GM12892 (cell line): Measurements from ENCODE around the gene NCOA5. TPM values are rescaled to one million over a fixed set of nuclear protein-coding genes. Genes with fewer than 3 reads are reported as not detected.

ENCODE experiments used
- DNase-seq: peaks from one replicate; pipeline ENCODE4 v3.0.0; 2011; ENCODE audit not compliant: insufficient read length
- FAIRE-seq: peaks from 2 replicates; lab custom pipeline; 2011; peaks lifted over from hg19 to GRCh38; lab: Jason Lieb, UNC
- POLR2A ChIP-seq: IDR thresholded peaks from 2 replicates; pipeline ENCODE4 v1.6.1; 2011; ENCODE audit warnings: low read depth, low read length, control low read depth
- POLR2AphosphoS5 ChIP-seq: IDR thresholded peaks from 2 replicates; pipeline ENCODE4 v1.6.1; 2011; ENCODE audit warnings: low read depth, low read length, control low read depth
- TAF1 ChIP-seq: IDR thresholded peaks from 2 replicates; pipeline ENCODE4 v1.6.1; 2011; ENCODE audit warnings: low read depth, mild to moderate bottlenecking, control low read depth, low read length, borderline replicate concordance
- polyA plus RNA-seq: library from polyadenylated mRNA; unstranded; fragments of >200 nt; gene quantifications from one replicate; pipeline ENCODE4 v1.2.1, GENCODE V29; 2012; ENCODE audit warnings: missing spikeins, inconsistent platforms; ENCODE audit not compliant: missing spikeins

NCOA5 gene
- 14.5 TPM for polyA plus RNA-seq

GRCh38 chr20:46089417-46090388, at the start of gene NCOA5:
TSS of gene NCOA5 (minus strand) at chr20:46089962. CDS start at chr20:46079424, 10,538 bp downstream.
- peak; percentile 90 for DNase-seq
- peak; percentile 99 for FAIRE-seq
- peak; percentile 96 for TF ChIP-seq TAF1
- TF ChIP-seq POLR2A = peak; percentile 92
- TF ChIP-seq POLR2AphosphoS5 = peak; percentile 83; the same call in 1 of the 2 replicates

GRCh38 chr20:46139266-46139889, 49.6 kb upstream of the NCOA5 start:
- TF ChIP-seq POLR2A = no peak
- no peak for TF ChIP-seq POLR2AphosphoS5
- no peak for TF ChIP-seq TAF1
- FAIRE-seq = no peak
- DNase-seq = no peak

GRCh38 chr20:46137816-46138215, 48.1 kb upstream of the NCOA5 start:
- DNase-seq (no peak), FAIRE-seq (no peak)
- TF ChIP-seq POLR2A (no peak), TAF1 (no peak), POLR2AphosphoS5 (no peak)

- TF ChIP-seq POLR2A = no peak
- no peak for TF ChIP-seq TAF1
- TF ChIP-seq POLR2AphosphoS5 = no peak
- FAIRE-seq (no peak), DNase-seq (no peak)
Observed at GRCh38 chr20:46135856-46136633, 46.3 kb upstream of the NCOA5 start.

GRCh38 chr20:46134716-46135115, 45.0 kb upstream of the NCOA5 start:
- TF ChIP-seq POLR2A = no peak
- TF ChIP-seq TAF1 = no peak
- TF ChIP-seq POLR2AphosphoS5 = no peak
- DNase-seq (no peak), FAIRE-seq (no peak)

GRCh38 chr20:46133886-46134654, 44.3 kb upstream of the NCOA5 start:
- DNase-seq (no peak), FAIRE-seq (no peak)
- TF ChIP-seq POLR2AphosphoS5 (no peak), POLR2A (0 out of 2 replicates have a peak, but pooled peaks have one; percentile 17)

- FAIRE-seq (peak; percentile 85), DNase-seq (peak; percentile 73)
- TF ChIP-seq TAF1 = no peak
- TF ChIP-seq POLR2A = peak; percentile 24; the same call in 1 of the 2 replicates
- no peak; the same call in 1 of the 2 replicates for TF ChIP-seq POLR2AphosphoS5
Observed at GRCh38 chr20:46132705-46133120, 43.0 kb upstream of the NCOA5 start.

GRCh38 chr20:46131396-46131795, 41.6 kb upstream of the NCOA5 start:
- FAIRE-seq (no peak), DNase-seq (no peak)
- no peak; the same call in 1 of the 2 replicates for TF ChIP-seq POLR2AphosphoS5
- TF ChIP-seq TAF1 = no peak
- TF ChIP-seq POLR2A = no peak

- DNase-seq (no peak), FAIRE-seq (no peak)
- TF ChIP-seq TAF1 (no peak), POLR2A (no peak; the same call in 1 of the 2 replicates), POLR2AphosphoS5 (no peak)
Observed at GRCh38 chr20:46130534-46130933, 40.8 kb upstream of the NCOA5 start.

- FAIRE-seq (peak; percentile 44), DNase-seq (no peak)
- TF ChIP-seq POLR2AphosphoS5 = peak; percentile 96
- no peak for TF ChIP-seq TAF1
- peak; percentile 78 for TF ChIP-seq POLR2A
Observed at GRCh38 chr20:46129955-46130481, 40.3 kb upstream of the NCOA5 start.
